Panc1 (cell line): ENCODE data around the gene DPEP1. TPM values are rescaled to one million over a fixed set of nuclear protein-coding genes. Genes with fewer than 3 reads are reported as not detected.

Experiments used
- ATAC-seq: fragments of 200-7000 bp; cut with Tn5 transposase; 2 replicates; pipeline ENCODE4 v1.9.1; 2020; ENCODE audit warnings: mild to moderate bottlenecking, moderate library complexity
- BruUV-seq: library from RNA; stranded (reverse); fragments of 400-500 nt; replicated peaks from 2 replicates; lab custom pipeline; 2021; lab: Mats Ljungman, UMichigan
- CTCF ChIA-PET: fragments of 300-600 bp; sonication (Branson Sonifier 250); formaldehyde crosslinking; loops from one replicate; lab custom pipeline; 2022; ENCODE audit warnings: antibody characterized with exemption; lab: Charles Lee
- POLR2A ChIA-PET: fragments of 300-600 bp; sonication (Branson Sonifier 250); formaldehyde crosslinking; loops from one replicate; lab custom pipeline; 2022; ENCODE audit warnings: antibody characterized with exemption; lab: Charles Lee
- DNase-seq: peaks from one replicate; pipeline ENCODE4 v3.0.0-alpha.2; 2010; ENCODE audit warnings: low read depth, low spot score
- H3K27ac ChIP-seq: 2 replicates; pipeline ENCODE4 v1.5.1; 2011; ENCODE audit warnings: mild to moderate bottlenecking, low read length, inconsistent platforms
- H3K27me3 ChIP-seq: fragments of 200-500 bp; sonication (Bioruptor generic); 2 replicates; pipeline ENCODE4 v1.6.0; 2014; ENCODE audit warnings: low read length, inconsistent platforms; ENCODE audit not compliant: control insufficient read depth, insufficient read depth
- H3K36me3 ChIP-seq: fragments of 200-500 bp; sonication (Bioruptor generic); 2 replicates; pipeline ENCODE4 v1.5.1; 2014; ENCODE audit warnings: inconsistent platforms, mild to moderate bottlenecking, low read length, moderate library complexity; ENCODE audit not compliant: control insufficient read depth, insufficient read depth
- H3K4me1 ChIP-seq: 2 replicates; pipeline ENCODE4 v1.5.1; 2011; ENCODE audit warnings: inconsistent platforms, mild to moderate bottlenecking, low read length, moderate library complexity; ENCODE audit not compliant: control insufficient read depth, insufficient read depth
- H3K4me3 ChIP-seq, 2 experiments: 2 replicates each; pipeline ENCODE4 v1.5.1; 2011 to 2012; ENCODE audit warnings: low read depth in 2 of 2, low read length in 2 of 2, mild to moderate bottlenecking in 2 of 2, inconsistent platforms in 1 of 2, moderate library complexity in 1 of 2
- H3K9me3 ChIP-seq: fragments of 200-500 bp; sonication (Bioruptor generic); 2 replicates; pipeline ENCODE4 v1.5.1; 2014; ENCODE audit warnings: low read depth, mild to moderate bottlenecking, inconsistent platforms, low read length, moderate library complexity; ENCODE audit not compliant: control insufficient read depth, insufficient read depth
- POLR2AphosphoS5 ChIP-seq: IDR thresholded peaks from 2 replicates; pipeline ENCODE4 v1.6.1; 2012; ENCODE audit warnings: mild to moderate bottlenecking, low read depth, low read length, moderate library complexity
- TCF7L2 ChIP-seq: IDR thresholded peaks from 2 replicates; pipeline ENCODE4 v1.6.1; 2011; ENCODE audit warnings: mild to moderate bottlenecking, low read depth, low read length, inconsistent platforms
- in situ Hi-C: cut with HindIII; loops from 2 replicates; pipeline ENCODE4 v1.10.0; 2016; ENCODE audit warnings: low sequenced_read_pairs, low pct_unique_long_range_greater_than_20kb
- intact Hi-C: fragments of 100-400 bp; cut with micrococcal nuclease; formaldehyde crosslinking; loops from one replicate; pipeline ENCODE4 v1.10.0; 2022; ENCODE audit not compliant: unreplicated experiment
- total RNA-seq: library from RNA; stranded (reverse); gene quantifications from one replicate; pipeline ENCODE4 v1.2.1, GENCODE V29; 2021; ENCODE audit not compliant: unreplicated experiment
- TF ChIP-seq, protein P1 (sequence below): fragments of 450-650 bp; IDR thresholded peaks from 2 replicates; pipeline ENCODE4 v1.5.1; 2017; ENCODE audit warnings: mild to moderate bottlenecking
- TF ChIP-seq, protein P2 (sequence below), 2 experiments: IDR thresholded peaks; 2 replicates each; pipeline ENCODE4 v1.6.1; 2011 to 2012; ENCODE audit warnings: low read depth in 2 of 2, control low read depth in 1 of 2, low read length in 1 of 2, mild to moderate bottlenecking in 1 of 2, moderate library complexity in 1 of 2; ENCODE audit not compliant: insufficient read depth in 1 of 2

DPEP1 gene
- total RNA-seq, 1 experiment from 2014 or later: 0.18 TPM

DNA sequence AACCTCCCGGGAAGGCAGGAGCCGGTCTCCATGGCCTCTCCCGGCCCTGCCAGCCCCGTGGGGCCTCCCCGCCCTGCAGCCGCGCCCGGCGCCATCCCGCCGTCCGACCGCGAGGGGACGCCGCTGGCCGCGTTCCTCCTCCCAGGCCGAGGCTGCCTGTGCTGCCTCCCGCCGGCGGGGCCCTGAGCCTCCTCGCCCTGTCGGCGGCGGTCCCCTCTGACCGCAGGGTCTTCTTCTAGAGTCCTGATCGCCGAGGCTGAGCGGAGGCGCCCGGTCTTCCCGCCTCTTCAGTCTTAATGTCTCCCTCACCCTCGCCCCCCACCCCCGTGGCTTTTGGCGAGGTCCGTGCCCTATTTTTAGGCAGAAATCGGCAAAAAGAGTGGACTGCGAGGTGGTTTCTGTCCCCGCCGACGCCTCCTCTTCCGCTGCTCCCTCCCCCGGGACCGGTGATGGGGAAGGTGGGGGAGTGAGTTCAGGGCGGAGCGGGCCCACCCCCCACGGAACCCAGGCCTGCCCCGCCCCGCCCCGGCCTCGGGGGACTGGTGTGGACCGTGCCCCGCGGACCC is 38.7 kb upstream of the DPEP1 start:
- TF ChIP-seq, protein P1, sequence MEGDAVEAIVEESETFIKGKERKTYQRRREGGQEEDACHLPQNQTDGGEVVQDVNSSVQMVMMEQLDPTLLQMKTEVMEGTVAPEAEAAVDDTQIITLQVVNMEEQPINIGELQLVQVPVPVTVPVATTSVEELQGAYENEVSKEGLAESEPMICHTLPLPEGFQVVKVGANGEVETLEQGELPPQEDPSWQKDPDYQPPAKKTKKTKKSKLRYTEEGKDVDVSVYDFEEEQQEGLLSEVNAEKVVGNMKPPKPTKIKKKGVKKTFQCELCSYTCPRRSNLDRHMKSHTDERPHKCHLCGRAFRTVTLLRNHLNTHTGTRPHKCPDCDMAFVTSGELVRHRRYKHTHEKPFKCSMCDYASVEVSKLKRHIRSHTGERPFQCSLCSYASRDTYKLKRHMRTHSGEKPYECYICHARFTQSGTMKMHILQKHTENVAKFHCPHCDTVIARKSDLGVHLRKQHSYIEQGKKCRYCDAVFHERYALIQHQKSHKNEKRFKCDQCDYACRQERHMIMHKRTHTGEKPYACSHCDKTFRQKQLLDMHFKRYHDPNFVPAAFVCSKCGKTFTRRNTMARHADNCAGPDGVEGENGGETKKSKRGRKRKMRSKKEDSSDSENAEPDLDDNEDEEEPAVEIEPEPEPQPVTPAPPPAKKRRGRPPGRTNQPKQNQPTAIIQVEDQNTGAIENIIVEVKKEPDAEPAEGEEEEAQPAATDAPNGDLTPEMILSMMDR: peak; percentile 93
- no peak for TF ChIP-seq POLR2AphosphoS5
- DNase-seq (no peak), ATAC-seq (peak; percentile 90)
- intact Hi-C loops (loop anchor here (5.0 kb wide), 1 partner anchor 68 kb away; no protein-coding TSS in a partner anchor), in situ Hi-C loops (no loop called here)
- BruUV-seq: no TSS peak
- peak overlapping the region; percentile 43 to 64 for H3K4me3 ChIP-seq
- ChIA-PET CTCF (no interaction called here), POLR2A (interaction anchor here (0.7 kb wide), 1 partner anchor 65 kb away, joined by 12 read pairs; no protein-coding TSS in a partner anchor)
- H3K27ac ChIP-seq: peak overlapping the region; percentile 71
- H3K9me3 ChIP-seq: no peaks in the 10 kb centered on the region
- H3K27me3 ChIP-seq: no peaks in the 10 kb centered on the region
- H3K36me3 ChIP-seq: no peaks in the 10 kb centered on the region; the same call in 1 of the 2 replicates
- no peaks in the 10 kb centered on the region for H3K4me1 ChIP-seq

DNA sequence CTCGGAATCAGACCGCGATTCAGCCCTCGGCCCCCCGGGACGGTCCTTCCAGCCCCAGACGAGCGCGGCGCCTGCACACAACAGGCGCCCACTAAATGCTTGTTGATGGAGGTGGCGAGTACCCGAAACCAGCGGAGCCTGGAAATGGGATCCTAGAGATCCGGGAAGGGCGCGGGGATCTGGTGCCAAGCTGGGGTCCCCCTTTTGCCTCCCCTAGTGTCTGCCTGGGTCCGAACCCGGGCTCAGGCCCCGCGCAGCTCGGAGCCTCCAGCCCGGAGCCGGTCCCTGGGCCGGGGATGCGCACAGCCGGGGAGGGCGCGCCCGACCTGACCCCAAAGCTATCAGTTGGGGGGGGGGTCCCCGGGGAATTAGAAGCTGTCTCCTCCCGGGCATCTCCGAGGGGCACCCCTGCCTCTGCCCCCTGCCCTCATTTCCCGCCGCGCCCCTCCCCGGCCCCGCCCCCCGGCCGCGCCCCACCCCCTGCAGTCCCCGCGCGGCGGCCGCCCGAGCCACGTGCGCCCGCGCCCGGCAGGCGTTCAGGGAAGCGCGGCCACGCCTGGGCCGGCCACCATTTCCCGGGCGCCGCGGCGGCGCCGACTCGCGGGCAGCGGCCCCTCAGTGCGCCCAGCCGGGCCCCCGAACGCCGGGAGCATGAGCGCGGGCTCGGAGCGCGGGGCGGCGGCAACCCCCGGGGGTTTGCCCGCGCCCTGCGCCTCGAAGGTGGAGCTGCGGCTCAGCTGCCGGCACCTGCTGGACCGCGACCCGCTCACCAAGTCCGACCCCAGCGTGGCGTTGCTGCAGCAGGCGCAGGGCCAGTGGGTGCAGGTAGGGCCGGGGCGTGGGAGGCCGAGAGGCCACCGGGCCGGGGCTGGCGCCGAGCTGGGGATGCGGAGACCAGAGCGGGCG is 37.9 kb upstream of the DPEP1 start, which contains the start of gene CPNE7:
Gene CPNE7 (plus strand): TSS at position 512 of the 906 bp plus-strand sequence. CDS start 140 bp downstream, at position 652.
- ATAC-seq: peak; percentile 64
- POLR2A ChIA-PET: interaction anchor here (0.6 to 0.7 kb wide), 2 partner anchors 64 to 123 kb away, joined by 12 read pairs; no protein-coding TSS in a partner anchor
- CTCF ChIA-PET: no interaction called here
- Histone ChIP-seq H3K4me3 (peak within 1 kb of the TSS; percentile 45 to 64), H3K27ac (peak within 1 kb of the TSS; percentile 71), H3K4me1 (no peaks in the 10 kb centered on the region), H3K27me3 (no peaks in the 10 kb centered on the region), H3K9me3 (no peaks in the 10 kb centered on the region), H3K36me3 (no peaks in the 10 kb centered on the region; the same call in 1 of the 2 replicates)
- intact Hi-C loops (no loop called here), in situ Hi-C loops (no loop called here)
- DNase-seq: no peak
- no peak for TF ChIP-seq TCF7L2
- TF ChIP-seq, protein P2, sequence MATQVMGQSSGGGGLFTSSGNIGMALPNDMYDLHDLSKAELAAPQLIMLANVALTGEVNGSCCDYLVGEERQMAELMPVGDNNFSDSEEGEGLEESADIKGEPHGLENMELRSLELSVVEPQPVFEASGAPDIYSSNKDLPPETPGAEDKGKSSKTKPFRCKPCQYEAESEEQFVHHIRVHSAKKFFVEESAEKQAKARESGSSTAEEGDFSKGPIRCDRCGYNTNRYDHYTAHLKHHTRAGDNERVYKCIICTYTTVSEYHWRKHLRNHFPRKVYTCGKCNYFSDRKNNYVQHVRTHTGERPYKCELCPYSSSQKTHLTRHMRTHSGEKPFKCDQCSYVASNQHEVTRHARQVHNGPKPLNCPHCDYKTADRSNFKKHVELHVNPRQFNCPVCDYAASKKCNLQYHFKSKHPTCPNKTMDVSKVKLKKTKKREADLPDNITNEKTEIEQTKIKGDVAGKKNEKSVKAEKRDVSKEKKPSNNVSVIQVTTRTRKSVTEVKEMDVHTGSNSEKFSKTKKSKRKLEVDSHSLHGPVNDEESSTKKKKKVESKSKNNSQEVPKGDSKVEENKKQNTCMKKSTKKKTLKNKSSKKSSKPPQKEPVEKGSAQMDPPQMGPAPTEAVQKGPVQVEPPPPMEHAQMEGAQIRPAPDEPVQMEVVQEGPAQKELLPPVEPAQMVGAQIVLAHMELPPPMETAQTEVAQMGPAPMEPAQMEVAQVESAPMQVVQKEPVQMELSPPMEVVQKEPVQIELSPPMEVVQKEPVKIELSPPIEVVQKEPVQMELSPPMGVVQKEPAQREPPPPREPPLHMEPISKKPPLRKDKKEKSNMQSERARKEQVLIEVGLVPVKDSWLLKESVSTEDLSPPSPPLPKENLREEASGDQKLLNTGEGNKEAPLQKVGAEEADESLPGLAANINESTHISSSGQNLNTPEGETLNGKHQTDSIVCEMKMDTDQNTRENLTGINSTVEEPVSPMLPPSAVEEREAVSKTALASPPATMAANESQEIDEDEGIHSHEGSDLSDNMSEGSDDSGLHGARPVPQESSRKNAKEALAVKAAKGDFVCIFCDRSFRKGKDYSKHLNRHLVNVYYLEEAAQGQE (IDR thresholded peaks at IDR 0.05; ENCODE audit: insufficient read depth in 1 of 2, low read depth in 2 of 2, low read length in 1 of 2): no peak
- BruUV-seq: no TSS peak
